SK-N-SH (cell line): ENCODE results near the gene APBA2. TPM values are rescaled to one million over a fixed set of nuclear protein-coding genes. Genes with fewer than 3 reads are reported as not detected.

ENCODE experiments used
- CTCF ChIA-PET: fragments of 300-600, 350-600 bp; formaldehyde crosslinking; extraction: SDS; loops from one replicate; lab custom pipeline; 2021; lab: Yijun Ruan, JAX
- POLR2A ChIA-PET: fragments of 350-600 bp; sonication (Branson Sonifier 250); formaldehyde crosslinking; extraction: SDS; loops from one replicate; lab custom pipeline; 2020; ENCODE audit warnings: antibody characterized with exemption, inconsistent platforms; lab: Yijun Ruan, JAX
- DNase-seq: peaks from one replicate; pipeline ENCODE4 v3.0.0; 2012
- H2AFZ ChIP-seq: fragments of 200-600 bp; sonication (generic); 2 replicates; pipeline ENCODE4 v1.8.1; 2016; ENCODE audit warnings: antibody characterized with exemption, mild to moderate bottlenecking, low read depth
- H3F3A ChIP-seq: fragments of 200-600 bp; sonication (generic); replicated peaks from 2 replicates; pipeline ENCODE3; 2016; ENCODE audit warnings: antibody characterized with exemption, mild to moderate bottlenecking; ENCODE audit not compliant: insufficient read depth
- H3K27ac ChIP-seq, 2 experiments: fragments of 200-500 bp in 1 of 2; fragments of 200-600 bp in 1 of 2; sonication (Bioruptor generic) in 1 of 2; sonication (generic), shearing (Covaris generic) in 1 of 2; 2 replicates each; pipeline versions ENCODE4 v1.5.1 to v1.6.1; 2014 to 2016; ENCODE audit warnings: low read depth in 2 of 2, inconsistent platforms in 1 of 2, low read length in 1 of 2, mild to moderate bottlenecking in 1 of 2, mixed read lengths in 1 of 2
- H3K27me3 ChIP-seq: fragments of 200-600 bp; sonication (generic), shearing (Covaris generic); 2 replicates; pipeline ENCODE4 v1.6.1; 2016; ENCODE audit warnings: mixed run types; ENCODE audit not compliant: insufficient read depth
- H3K36me3 ChIP-seq, 2 experiments: fragments of 200-500 bp in 1 of 2; fragments of 200-600 bp in 1 of 2; sonication (Bioruptor generic) in 1 of 2; sonication (generic) in 1 of 2; replicated peaks in 1 of 2; 2 replicates each; pipeline versions ENCODE3 to v1.5.1; 2014 to 2016; ENCODE audit warnings: low read length in 1 of 2, mild to moderate bottlenecking in 1 of 2; ENCODE audit not compliant: insufficient read depth in 2 of 2, control insufficient read depth in 1 of 2
- H3K4me1 ChIP-seq, 2 experiments: fragments of 200-500 bp in 1 of 2; fragments of 200-600 bp in 1 of 2; sonication (Bioruptor generic) in 1 of 2; sonication (generic), shearing (Covaris generic) in 1 of 2; 2 replicates each; pipeline versions ENCODE4 v1.5.1 to v1.6.1; 2014 to 2016; ENCODE audit warnings: low read depth in 1 of 2, low read length in 1 of 2, mixed run types in 1 of 2; ENCODE audit not compliant: insufficient read depth in 2 of 2, control insufficient read depth in 1 of 2
- H3K4me2 ChIP-seq: fragments of 200-600 bp; sonication (generic), shearing (Covaris generic); 2 replicates; pipeline ENCODE4 v1.6.1; 2017; ENCODE audit warnings: mixed run types
- H3K4me3 ChIP-seq, 2 experiments: fragments of 200-500 bp in 1 of 2; fragments of 200-600 bp in 1 of 2; sonication (Bioruptor generic) in 1 of 2; sonication (generic), shearing (Covaris generic) in 1 of 2; 2 replicates each; pipeline versions ENCODE4 v1.5.1 to v1.8.1; 2014 to 2016; ENCODE audit warnings: low read depth in 2 of 2, inconsistent platforms in 1 of 2, low read length in 1 of 2, mild to moderate bottlenecking in 1 of 2, mixed read lengths in 1 of 2, moderate library complexity in 1 of 2
- H3K79me2 ChIP-seq: fragments of 200-600 bp; sonication (generic); 2 replicates; pipeline ENCODE4 v1.8.1; 2017; ENCODE audit warnings: mild to moderate bottlenecking; ENCODE audit not compliant: insufficient read depth
- H3K9ac ChIP-seq: fragments of 200-600 bp; sonication (generic); 2 replicates; pipeline ENCODE4 v1.6.1; 2017; ENCODE audit warnings: mixed run types
- H3K9me2 ChIP-seq: fragments of 200-600 bp; sonication (generic); 2 replicates; pipeline ENCODE4 v1.6.1; 2017; ENCODE audit warnings: mixed run types
- H3K9me3 ChIP-seq: fragments of 200-600 bp; sonication (generic); 2 replicates; pipeline ENCODE4 v1.6.1; 2017; ENCODE audit warnings: mixed run types, mild to moderate bottlenecking, moderate library complexity
- H4K20me1 ChIP-seq: fragments of 200-600 bp; sonication (generic); 2 replicates; pipeline ENCODE4 v1.6.1; 2017; ENCODE audit warnings: mild to moderate bottlenecking, mixed run types; ENCODE audit not compliant: insufficient read depth
- CHD2 ChIP-seq: fragments of 150-350 bp; IDR thresholded peaks from 2 replicates; pipeline ENCODE4 v1.6.1; 2018; ENCODE audit warnings: low read length; ENCODE audit not compliant: partially characterized antibody
- NRF1 ChIP-seq: IDR thresholded peaks from 2 replicates; pipeline ENCODE4 v1.6.1; 2012; ENCODE audit warnings: low read depth, mild to moderate bottlenecking, low read length
- POLR2AphosphoS5 ChIP-seq: IDR thresholded peaks from 2 replicates; pipeline ENCODE4 v1.6.1; 2012; ENCODE audit warnings: low read depth, low read length
- RAD21 ChIP-seq: IDR thresholded peaks from 2 replicates; pipeline ENCODE4 v1.6.1; 2012; ENCODE audit warnings: mild to moderate bottlenecking, low read length
- RXRA ChIP-seq: IDR thresholded peaks from 2 replicates; pipeline ENCODE4 v1.4.0; 2012; ENCODE audit warnings: low read depth, mild to moderate bottlenecking, borderline replicate concordance
- USF1 ChIP-seq: IDR thresholded peaks from 2 replicates; pipeline ENCODE4 v1.4.0; 2012; ENCODE audit warnings: low read depth, borderline replicate concordance
- WGBS: methylation state at CpG from one replicate; pipeline ENCODE4 v1.1.6; 2017; ENCODE audit warnings: low lambda C conversion rate; 5-methylcytosine and 5-hydroxymethylcytosine counted together
- polyA plus RNA-seq, 3 experiments: library from polyadenylated mRNA; depleted of rRNA; stranded (reverse); fragments of >200 nt; gene quantifications; 2 replicates each; pipeline ENCODE4 v1.2.3, GENCODE V29; 2012
- TF ChIP-seq, protein P1 (sequence below): IDR thresholded peaks from 2 replicates; pipeline ENCODE4 v1.4.0; 2012; ENCODE audit warnings: low read depth, borderline replicate concordance

Gene APBA2
- polyA plus RNA-seq, 1 of the 3 experiments (the other 2 are of a cell fraction), result 12.7 TPM

GRCh38 chr15:29037997-29038705 is 152.4 kb downstream of the APBA2 start:
- no peak overlapping the region for H3K4me3 ChIP-seq
- H3K36me3 ChIP-seq, result no peaks in the 10 kb centered on the region
- TF ChIP-seq POLR2AphosphoS5 (no peak), RAD21 (no peak), NRF1 (no peak), CHD2 (no peak), RXRA (no peak)
- TF ChIP-seq, all 33 proteins: peak for 0
- Histone ChIP-seq H3K4me2 (no peak overlapping the region), H3K9ac (no peak overlapping the region), H3K9me3 (no peaks in the 10 kb centered on the region), H4K20me1 (no peaks in the 10 kb centered on the region), H3K9me2 (no peaks in the 10 kb centered on the region), H3K27me3 (no peaks in the 10 kb centered on the region), H3K27ac (no peak overlapping the region), H2AFZ (no peak overlapping the region), H3F3A (no peaks in the 10 kb centered on the region), H3K4me1 (peaks cover 0 to 22% of the 10 kb centered on the region in 2 experiments; a peak in 1 of 4 replicates), H3K79me2 (no peaks in the 10 kb centered on the region)
- ChIA-PET POLR2A (no interaction called here), CTCF (interaction anchor here (0.6 to 1.1 kb wide), 2 partner anchors 64 to 754 kb away, joined by 3 to 4 read pairs; no protein-coding TSS in a partner anchor)
- 74% methylated on average over 9 of the region's 9 CpGs for WGBS
- DNase-seq, result no peak

DNA sequence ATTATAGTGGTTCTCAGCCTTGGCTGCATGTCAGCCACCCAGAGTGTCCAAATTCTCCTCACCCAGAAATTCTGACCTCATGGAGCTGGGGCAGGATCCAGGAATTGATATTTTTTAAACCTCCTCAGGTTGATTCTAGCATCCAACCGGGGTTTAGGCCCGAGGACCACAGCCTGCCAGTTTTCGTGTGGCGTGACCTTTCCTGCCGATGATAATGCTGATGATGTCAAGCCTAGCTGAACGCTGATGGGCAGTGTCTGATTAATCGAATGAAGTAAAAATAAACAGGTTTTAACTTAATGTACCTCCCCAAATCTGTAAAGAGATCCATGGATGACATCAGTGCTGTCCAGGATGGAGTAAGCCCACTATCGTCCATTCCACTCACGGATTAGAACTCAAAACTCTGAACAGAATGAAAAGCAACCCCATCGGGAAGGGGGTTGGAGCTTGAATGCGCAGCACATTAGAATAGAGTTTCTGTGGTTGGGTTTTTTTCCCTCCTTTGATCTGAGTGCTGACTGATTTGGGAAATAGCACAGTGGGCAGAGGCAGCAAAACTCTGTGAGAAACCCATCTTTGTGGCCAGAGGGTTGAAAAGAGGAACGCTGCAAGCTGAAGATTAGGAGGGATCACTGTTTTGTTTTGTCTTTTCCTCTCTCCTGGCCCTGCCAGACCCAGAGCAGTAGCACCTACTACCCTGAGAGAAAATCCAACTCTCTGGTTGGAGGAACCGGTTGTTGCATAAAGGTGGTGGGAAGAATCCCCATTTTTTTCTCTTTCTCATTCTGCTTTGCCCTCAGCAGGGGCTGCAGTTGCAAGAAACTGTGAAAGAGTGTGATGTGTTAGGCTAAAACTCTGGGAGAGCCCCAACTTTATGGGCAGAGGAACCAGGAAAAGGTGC is 153.9 kb downstream of the APBA2 start:
- POLR2A ChIA-PET, result no interaction called here
- H3K4me1 ChIP-seq, result peaks cover 6 to 35% of the 10 kb centered on the region in 2 experiments; a peak in 3 of 4 replicates
- H3K36me3 ChIP-seq, result no peaks in the 10 kb centered on the region
- no peaks in the 10 kb centered on the region for H3K9me2 ChIP-seq
- no peaks in the 10 kb centered on the region for H3K79me2 ChIP-seq
- H3K9ac ChIP-seq, result no peak overlapping the region
- H3K27ac ChIP-seq, result no peak overlapping the region
- CTCF ChIA-PET, result interaction anchor here (0.8 kb wide), 1 partner anchor 1034 kb away, joined by 3 read pairs; no protein-coding TSS in a partner anchor
- H3K27me3 ChIP-seq, result no peaks in the 10 kb centered on the region
- no peaks in the 10 kb centered on the region for H3K9me3 ChIP-seq
- H2AFZ ChIP-seq, result no peak overlapping the region
- 84% methylated on average over 13 of the region's 13 CpGs for WGBS
- H3K4me3 ChIP-seq, result no peak overlapping the region
- TF ChIP-seq USF1 (no peak), RAD21 (no peak)
- TF ChIP-seq, all 33 proteins: peak for 0
- H3F3A ChIP-seq, result peaks cover 4% of the 10 kb centered on the region
- H4K20me1 ChIP-seq, result no peaks in the 10 kb centered on the region
- no peak overlapping the region for H3K4me2 ChIP-seq
- no peak for DNase-seq

- no peaks in the 10 kb centered on the region for H4K20me1 ChIP-seq
- no peaks in the 10 kb centered on the region for H3K27me3 ChIP-seq
- H3K4me3 ChIP-seq, result no peak overlapping the region
- TF ChIP-seq, protein P1, sequence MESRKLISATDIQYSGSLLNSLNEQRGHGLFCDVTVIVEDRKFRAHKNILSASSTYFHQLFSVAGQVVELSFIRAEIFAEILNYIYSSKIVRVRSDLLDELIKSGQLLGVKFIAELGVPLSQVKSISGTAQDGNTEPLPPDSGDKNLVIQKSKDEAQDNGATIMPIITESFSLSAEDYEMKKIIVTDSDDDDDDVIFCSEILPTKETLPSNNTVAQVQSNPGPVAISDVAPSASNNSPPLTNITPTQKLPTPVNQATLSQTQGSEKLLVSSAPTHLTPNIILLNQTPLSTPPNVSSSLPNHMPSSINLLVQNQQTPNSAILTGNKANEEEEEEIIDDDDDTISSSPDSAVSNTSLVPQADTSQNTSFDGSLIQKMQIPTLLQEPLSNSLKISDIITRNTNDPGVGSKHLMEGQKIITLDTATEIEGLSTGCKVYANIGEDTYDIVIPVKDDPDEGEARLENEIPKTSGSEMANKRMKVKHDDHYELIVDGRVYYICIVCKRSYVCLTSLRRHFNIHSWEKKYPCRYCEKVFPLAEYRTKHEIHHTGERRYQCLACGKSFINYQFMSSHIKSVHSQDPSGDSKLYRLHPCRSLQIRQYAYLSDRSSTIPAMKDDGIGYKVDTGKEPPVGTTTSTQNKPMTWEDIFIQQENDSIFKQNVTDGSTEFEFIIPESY, result no peak
- WGBS, result 87% methylated on average over 8 of the region's 8 CpGs
- H3K4me2 ChIP-seq, result no peak overlapping the region
- no peak overlapping the region for H3K27ac ChIP-seq
- H2AFZ ChIP-seq, result no peak overlapping the region
- peaks cover 4% of the 10 kb centered on the region for H3F3A ChIP-seq
- POLR2A ChIA-PET, result no interaction called here
- DNase-seq, result no peak
- CTCF ChIA-PET, result no interaction called here
- no peaks in the 10 kb centered on the region for H3K9me2 ChIP-seq
- no peaks in the 10 kb centered on the region for H3K36me3 ChIP-seq
- H3K79me2 ChIP-seq, result no peaks in the 10 kb centered on the region
- H3K9me3 ChIP-seq, result no peaks in the 10 kb centered on the region
- no peak overlapping the region for H3K9ac ChIP-seq
- H3K4me1 ChIP-seq, result peaks cover 6 to 33% of the 10 kb centered on the region in 2 experiments; a peak in 3 of 4 replicates
Measured at GRCh38 chr15:29040370-29040751, 154.6 kb downstream of the APBA2 start.
